SU-DHL-6 (cell line): Measurements from ENCODE around the gene HOXA7.

Experiments used
- H2AFZ ChIP-seq: fragments of 200-600 bp; sonication (generic); 2 replicates; pipeline ENCODE4 v1.6.1; 2014; ENCODE audit warnings: low read depth, mild to moderate bottlenecking, moderate library complexity, mixed read lengths, antibody characterized with exemption, low read length; ENCODE audit not compliant: severe bottlenecking
- H3F3A ChIP-seq: fragments of 200-600 bp; shearing (Covaris generic); 2 replicates; pipeline ENCODE4 v1.6.0; 2016; ENCODE audit warnings: antibody characterized with exemption, mild to moderate bottlenecking; ENCODE audit not compliant: insufficient read depth
- H3K27ac ChIP-seq: fragments of 200-600 bp; sonication (generic); 2 replicates; pipeline ENCODE4 v1.5.1; 2016; ENCODE audit warnings: low read depth, mild to moderate bottlenecking, low read length, moderate library complexity, mixed read lengths
- H3K27me3 ChIP-seq: fragments of 200-600 bp; sonication (generic), shearing (Covaris generic); 2 replicates; pipeline ENCODE4 v1.6.0; 2014; ENCODE audit warnings: mild to moderate bottlenecking, low read length
- H3K36me3 ChIP-seq: fragments of 200-600 bp; sonication (generic); 2 replicates; pipeline ENCODE4 v1.6.1; 2014; ENCODE audit warnings: mild to moderate bottlenecking, low read length, mixed read lengths
- H3K4me2 ChIP-seq: fragments of 300-600, 200-600 bp; shearing (Covaris generic), sonication (generic); 2 replicates; pipeline ENCODE4 v1.6.0; 2014; ENCODE audit warnings: low read length, low read depth, mild to moderate bottlenecking; ENCODE audit not compliant: poor library complexity, severe bottlenecking
- H3K4me3 ChIP-seq: fragments of 200-600 bp; sonication (generic); 2 replicates; pipeline ENCODE4 v1.5.1; 2014; ENCODE audit warnings: antibody characterized with exemption, low read length, mild to moderate bottlenecking, mixed read lengths; ENCODE audit not compliant: insufficient read depth, poor library complexity, severe bottlenecking
- H3K79me2 ChIP-seq: fragments of 200-600 bp; sonication (generic); 2 replicates; pipeline ENCODE4 v1.6.1; 2014; ENCODE audit warnings: mild to moderate bottlenecking, low read length, moderate library complexity; ENCODE audit not compliant: insufficient read depth
- H3K9ac ChIP-seq: fragments of 200-600 bp; sonication (generic); 2 replicates; pipeline ENCODE4 v1.7.0; 2014; ENCODE audit warnings: mild to moderate bottlenecking, low read length
- H3K9me2 ChIP-seq: fragments of 200-600 bp; sonication (generic); replicated peaks from 2 replicates; pipeline ENCODE4 v1.6.1; 2014; ENCODE audit warnings: low read length; ENCODE audit not compliant: insufficient read depth
- H3K9me3 ChIP-seq: fragments of 200-600 bp; sonication (generic); 2 replicates; pipeline ENCODE4 v1.6.1; 2014; ENCODE audit warnings: low read length, mixed read lengths; ENCODE audit not compliant: insufficient read depth
- H4K20me1 ChIP-seq: fragments of 200-600 bp; sonication (generic); 2 replicates; pipeline ENCODE4 v1.6.1; 2014; ENCODE audit warnings: low read depth, mild to moderate bottlenecking, antibody characterized with exemption, low read length, moderate library complexity, mixed read lengths
- CTCF ChIP-seq: fragments of 200-600 bp; sonication (generic); IDR thresholded peaks from one replicate; pipeline ENCODE4 v1.5.1; 2017; ENCODE audit warnings: antibody characterized with exemption, mild to moderate bottlenecking, low read length, moderate library complexity; ENCODE audit not compliant: insufficient read depth, poor library complexity, severe bottlenecking
- EZH2phosphoT487 ChIP-seq: fragments of 200-600 bp; sonication (generic), shearing (Covaris generic); conservative IDR thresholded peaks from 2 replicates; pipeline ENCODE4 v1.6.1; 2018; ENCODE audit warnings: mild to moderate bottlenecking, antibody characterized with exemption, low read length, moderate library complexity, mixed read lengths

Gene HOXA7

GRCh38 chr7:27144781-27145164 lies 11.7 kb downstream of the HOXA7 start:
- Histone ChIP-seq H3K27ac (no peak overlapping the region), H3K9me3 (no peaks in the 10 kb centered on the region), H3K4me3 (no peak overlapping the region), H2AFZ (no peak overlapping the region), H3K9ac (no peak overlapping the region), H3K36me3 (no peaks in the 10 kb centered on the region), H3K79me2 (peaks cover 7% of the 10 kb centered on the region; the same call in 1 of the 2 replicates), H4K20me1 (no peaks in the 10 kb centered on the region), H3K4me2 (no peak overlapping the region), H3K9me2 (no peaks in the 10 kb centered on the region), H3K27me3 (no peaks in the 10 kb centered on the region), H3F3A (no peaks in the 10 kb centered on the region)
- TF ChIP-seq EZH2phosphoT487 = no peak
- TF ChIP-seq CTCF = no peak

DNA sequence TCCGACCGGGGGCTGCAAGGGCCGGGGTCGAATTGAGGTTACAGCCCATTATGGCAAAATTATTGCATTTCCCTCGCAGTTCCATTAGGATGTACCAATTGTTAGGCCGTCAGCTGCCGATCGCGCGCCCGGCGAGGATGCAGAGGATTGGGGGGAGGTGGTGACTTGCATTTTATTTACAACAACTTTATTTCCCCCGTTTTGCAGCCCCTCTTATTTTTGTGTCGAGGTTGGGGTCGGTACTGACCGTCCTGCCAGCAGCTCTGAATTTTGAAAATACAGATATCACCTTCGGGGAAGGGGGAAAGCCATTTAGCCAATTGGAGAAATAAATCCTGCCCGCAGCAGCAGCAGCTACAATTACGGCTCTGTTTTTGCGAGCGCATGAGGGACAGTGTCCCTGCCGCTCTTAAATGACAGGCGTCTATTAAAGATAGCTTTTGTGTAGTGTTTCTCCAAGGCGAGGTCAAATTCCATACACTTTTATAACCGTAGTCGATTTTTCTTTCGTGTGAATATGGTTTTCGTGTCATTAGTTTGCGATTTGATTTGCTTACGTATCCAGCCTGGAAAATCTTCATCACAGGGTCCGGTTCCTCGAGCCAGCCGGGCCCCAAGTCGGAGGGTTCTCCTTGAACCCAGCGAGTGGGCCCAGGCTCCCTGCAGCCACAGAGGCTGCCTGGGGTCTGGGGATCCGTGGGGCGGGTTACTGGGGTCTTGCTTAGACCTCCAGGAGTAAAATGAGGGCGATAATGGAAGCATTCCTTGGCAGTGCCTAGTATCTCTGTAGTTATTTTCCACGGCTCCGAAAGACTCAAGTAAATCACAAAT lies 12.3 kb downstream of the HOXA7 start:
- Histone ChIP-seq H3K9ac (no peak overlapping the region), H3K9me2 (no peaks in the 10 kb centered on the region), H3K9me3 (no peaks in the 10 kb centered on the region), H3K27ac (no peak overlapping the region), H3K4me2 (no peak overlapping the region), H3K27me3 (no peaks in the 10 kb centered on the region), H2AFZ (no peak overlapping the region), H4K20me1 (no peaks in the 10 kb centered on the region), H3K79me2 (peaks cover 1% of the 10 kb centered on the region; the same call in 1 of the 2 replicates), H3K36me3 (no peaks in the 10 kb centered on the region), H3F3A (no peaks in the 10 kb centered on the region), H3K4me3 (no peak overlapping the region)
- no peak for TF ChIP-seq CTCF
- no peak for TF ChIP-seq EZH2phosphoT487

DNA sequence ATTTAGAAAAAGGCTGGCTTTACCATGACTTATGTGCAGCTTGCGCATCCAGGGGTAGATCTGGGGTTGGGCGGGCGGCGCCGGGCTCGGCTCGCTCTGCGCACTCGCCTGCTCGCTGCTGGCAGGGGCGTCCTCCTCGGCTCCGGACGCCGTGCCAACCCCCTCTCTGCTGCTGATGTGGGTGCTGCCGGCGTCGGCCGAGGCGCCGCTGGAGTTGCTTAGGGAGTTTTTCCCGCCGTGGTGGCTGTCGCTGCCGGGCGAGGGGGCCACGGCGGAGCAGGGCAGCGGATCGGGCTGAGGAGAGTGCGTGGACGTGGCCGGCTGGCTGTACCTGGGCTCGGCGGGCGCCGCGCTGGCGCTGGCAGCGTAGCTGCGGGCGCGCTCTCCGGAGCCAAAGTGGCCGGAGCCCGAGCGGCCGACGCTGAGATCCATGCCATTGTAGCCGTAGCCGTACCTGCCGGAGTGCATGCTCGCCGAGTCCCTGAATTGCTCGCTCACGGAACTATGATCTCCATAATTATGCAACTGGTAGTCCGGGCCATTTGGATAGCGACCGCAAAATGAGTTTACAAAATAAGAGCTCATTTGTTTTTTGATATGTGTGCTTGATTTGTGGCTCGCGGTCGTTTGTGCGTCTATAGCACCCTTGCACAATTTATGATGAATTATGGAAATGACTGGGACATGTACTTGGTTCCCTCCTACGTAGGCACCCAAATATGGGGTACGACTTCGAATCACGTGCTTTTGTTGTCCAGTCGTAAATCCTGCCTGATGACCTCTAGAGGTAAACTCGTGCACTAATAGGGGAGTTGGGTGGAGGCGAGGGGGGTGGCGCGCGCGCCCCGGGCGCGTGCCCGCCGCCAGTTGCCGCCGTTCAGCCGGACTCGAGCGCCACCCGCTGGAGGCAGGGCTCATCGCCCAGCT lies 13.2 kb downstream of the HOXA7 start, which contains the start of gene HOXA5:
Gene HOXA5, minus strand, starts transcription at position 659 of the 927 bp plus-strand sequence. Its CDS starts 74 bp downstream, at position 585.
- Histone ChIP-seq H3K9me3 (no peaks in the 10 kb centered on the region), H3K79me2 (no peaks in the 10 kb centered on the region; the same call in 1 of the 2 replicates), H3K9me2 (no peaks in the 10 kb centered on the region), H2AFZ (no peak within 1 kb of the TSS), H3F3A (no peaks in the 10 kb centered on the region), H3K4me3 (no peak within 1 kb of the TSS), H3K4me2 (no peak within 1 kb of the TSS), H3K27ac (no peak within 1 kb of the TSS), H3K36me3 (no peaks in the 10 kb centered on the region), H4K20me1 (no peaks in the 10 kb centered on the region), H3K27me3 (no peaks in the 10 kb centered on the region), H3K9ac (no peak within 1 kb of the TSS)
- TF ChIP-seq CTCF (no peak), EZH2phosphoT487 (no peak)
